Stimulated activated CD8-positive, alpha-beta memory T cell treated with anti-CD3 and anti-CD28 coated beads, Interleukin-12 subunit alpha, Interleukin-12 subunit beta, amount 100 ng/mL, for 1 hour (primary cell): ENCODE results near the gene ZNF502.
"Not testable (repeated sequence)": the region's sequence is repeated elsewhere in the genome, so short reads cannot be mapped to it uniquely, and the experiment has no call there.

Experiments
- DNase-seq: peaks from one replicate; pipeline ENCODE4 v3.0.0-alpha.2; 2020; ENCODE audit warnings: low read depth

The ZNF502 gene

DNA sequence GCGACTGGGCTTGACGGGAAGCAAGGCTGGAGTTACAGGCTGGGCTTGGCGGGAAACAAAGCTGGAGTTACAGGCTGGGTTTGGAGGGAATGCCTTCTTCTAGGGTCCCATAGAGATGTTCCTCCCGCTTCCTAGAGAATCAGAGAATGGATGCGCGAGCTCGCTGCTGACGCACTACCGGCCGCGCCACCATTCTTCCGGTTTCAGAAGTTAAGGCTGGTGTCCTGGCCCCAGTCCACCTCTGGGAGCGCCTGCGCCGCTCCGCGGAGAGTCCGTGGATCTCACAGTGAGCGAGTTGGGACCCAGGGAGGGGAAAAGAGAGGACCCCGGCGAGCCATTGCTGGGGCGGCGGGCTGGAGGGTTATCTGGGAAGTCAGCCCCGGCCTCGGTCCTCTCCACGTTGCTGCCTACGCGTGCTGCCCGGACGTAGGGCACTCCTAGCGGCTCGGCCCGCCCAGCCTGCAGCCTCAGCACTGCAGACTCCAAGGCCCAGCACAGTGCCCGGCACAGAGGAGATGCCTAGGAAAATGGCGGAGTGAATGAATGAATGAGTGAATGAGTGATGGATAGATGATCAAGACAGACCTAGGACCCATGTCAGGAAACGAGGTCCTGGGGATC, at the start of gene ZNF502:
TSS of gene ZNF502 (plus strand) at position 206 of the 621 bp plus-strand sequence. CDS start 7,602 bp downstream, outside the sequence.
- DNase-seq = peak; percentile 32

DNA sequence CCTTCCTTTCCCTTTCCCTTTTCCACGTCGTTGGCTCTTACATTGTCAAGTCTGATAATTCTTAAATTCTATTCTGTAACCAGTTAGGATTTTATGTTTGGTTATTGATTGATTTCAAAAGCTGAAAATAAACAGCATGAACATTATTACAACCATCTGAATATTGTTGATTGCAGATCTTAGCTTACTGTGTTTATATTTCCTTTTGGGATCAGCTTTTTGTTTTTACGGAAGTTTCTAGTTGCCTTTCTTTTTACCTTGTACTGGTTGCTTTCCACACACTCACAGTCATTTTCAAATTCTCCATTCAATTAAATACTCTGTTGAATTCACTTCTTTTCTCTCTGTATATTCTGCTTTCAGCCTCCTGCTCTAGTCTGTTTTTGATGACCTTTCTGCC, 47.3 kb upstream of the ZNF502 start:
- no peak for DNase-seq

DNA sequence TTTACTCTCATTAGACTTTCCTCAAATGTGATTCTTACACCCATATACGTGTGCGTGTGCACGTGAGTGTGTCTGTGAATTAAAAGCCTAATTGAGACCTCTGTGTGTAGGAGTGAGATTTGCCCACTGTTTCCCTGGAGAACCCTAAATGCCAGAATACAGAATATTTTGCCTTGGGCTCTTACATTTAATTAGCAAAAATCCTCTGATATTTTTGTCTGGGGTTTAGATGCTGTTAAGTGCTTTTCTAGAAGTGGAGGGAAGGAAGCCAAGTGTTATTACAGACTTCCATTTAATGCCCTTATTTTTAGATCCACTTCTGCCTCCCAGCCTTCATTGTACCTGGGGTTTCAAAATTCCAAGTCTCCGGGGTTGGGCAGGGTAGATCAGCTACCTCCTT, 46.1 kb upstream of the ZNF502 start:
- no peak for DNase-seq

DNA sequence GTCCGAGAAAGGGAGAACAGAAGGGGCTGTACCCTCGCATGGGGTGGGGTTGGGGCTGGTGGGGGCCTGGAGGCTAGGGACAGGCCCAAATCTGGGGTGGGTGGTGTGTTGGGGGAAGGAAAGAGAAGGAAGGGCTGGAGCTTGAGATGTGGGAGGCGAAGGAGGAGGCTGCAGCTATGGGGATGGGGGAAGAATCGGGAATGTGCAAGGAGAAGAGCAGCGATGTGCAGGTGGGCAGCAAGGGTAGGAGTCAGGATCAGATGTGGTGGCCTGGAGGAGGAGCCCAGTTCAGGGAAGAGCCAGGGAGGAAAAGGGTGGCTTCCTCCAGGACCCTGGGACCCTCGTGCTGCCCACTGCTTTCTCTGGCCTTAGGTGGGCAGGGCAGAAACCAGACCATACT, 42.7 kb upstream of the ZNF502 start:
- no peak for DNase-seq

DNA sequence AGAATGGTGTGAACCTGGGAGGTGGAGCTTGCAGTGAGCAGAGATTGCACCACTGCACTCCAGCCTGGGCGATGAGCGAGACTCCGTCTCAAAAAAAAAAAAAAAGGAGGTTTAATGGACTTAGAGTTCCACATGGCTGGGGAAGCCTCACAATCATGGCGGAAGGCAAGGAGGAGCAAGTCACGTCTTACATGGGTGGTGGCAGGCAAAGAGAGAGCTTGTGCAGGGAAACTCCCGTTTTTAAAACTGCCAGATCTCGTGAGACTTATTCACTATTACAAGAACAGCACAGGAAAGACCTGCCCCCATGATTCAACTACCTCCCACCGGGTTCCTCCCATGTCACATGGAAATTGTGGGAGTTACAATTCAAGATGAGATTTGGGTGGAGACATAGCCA, 39.0 kb upstream of the ZNF502 start:
- not testable (repeated sequence) for DNase-seq

DNA sequence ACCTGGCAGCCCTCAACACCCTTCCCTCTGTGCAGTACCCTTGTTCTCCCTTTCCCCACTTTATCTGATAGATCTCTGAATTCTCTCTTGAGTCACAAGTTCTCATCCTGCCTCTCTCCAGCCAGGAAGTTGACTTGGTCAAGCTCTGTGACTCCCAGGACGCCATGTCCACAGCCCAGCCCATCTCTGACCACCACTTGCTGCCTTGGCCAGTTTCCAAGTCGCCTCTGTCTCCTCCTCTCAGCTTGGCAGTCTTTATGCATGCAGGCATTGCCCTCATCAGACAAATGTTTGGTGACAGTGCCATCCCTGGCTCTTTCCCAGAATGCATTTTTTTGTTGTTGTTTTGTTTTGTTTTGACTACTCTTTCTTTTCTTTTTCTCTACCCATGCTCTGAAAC, 38.2 kb upstream of the ZNF502 start:
- DNase-seq = no peak

DNA sequence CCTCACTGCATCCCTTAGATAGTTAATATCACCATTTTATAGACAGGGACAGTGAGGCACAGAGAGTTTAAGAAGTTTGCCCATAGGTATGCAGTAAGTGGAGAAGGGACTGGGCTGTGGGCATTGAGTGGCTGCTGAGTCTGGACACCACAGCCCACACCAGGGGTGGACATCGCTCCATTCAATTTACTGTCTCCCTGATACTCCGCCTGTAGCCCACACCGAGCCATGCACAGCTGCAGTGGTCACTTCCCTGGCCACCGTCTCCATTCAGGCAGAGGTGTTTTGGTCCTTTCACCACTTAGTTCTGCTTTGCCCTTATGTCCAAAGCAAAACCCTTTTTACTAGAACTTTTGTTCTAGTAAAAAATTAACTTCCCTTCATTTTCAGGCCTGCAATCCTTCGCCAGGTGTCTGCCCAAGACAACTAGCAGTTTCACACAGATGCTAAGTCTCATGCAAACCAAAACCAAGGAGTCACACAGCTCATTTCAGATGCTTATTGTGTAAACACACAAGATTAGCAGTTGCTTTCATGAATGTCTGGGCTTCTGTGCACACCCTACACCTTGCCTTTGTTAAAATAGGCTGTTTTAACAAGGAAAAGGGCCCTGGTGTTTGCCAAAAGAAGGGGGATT, 33.9 kb upstream of the ZNF502 start:
- DNase-seq = no peak

DNA sequence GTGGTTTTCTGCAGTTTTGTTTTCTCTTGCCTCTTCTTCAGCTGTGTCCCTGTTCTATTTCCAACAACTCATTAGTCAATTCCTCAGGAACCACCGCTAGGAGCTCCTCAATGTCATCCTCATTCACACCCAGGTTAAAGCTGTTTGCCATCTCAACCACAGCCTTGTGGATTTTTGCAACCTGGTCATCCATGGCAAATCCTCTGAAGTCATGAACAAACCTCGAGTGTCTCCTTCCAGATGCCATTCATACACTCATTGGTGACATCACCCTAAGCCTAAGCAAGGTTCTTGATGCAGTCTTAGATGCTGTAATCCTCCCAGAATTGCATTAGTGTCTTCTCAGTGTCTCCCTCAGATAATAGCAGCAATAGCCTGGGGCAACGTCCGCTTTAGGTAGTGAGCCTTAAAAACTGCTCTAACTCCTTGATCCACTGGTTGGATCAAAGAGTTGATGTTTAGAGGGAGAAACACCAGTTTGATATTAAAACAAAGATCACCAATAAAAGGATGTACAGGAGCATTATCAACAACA, 31.5 kb upstream of the ZNF502 start:
- no peak for DNase-seq

DNA sequence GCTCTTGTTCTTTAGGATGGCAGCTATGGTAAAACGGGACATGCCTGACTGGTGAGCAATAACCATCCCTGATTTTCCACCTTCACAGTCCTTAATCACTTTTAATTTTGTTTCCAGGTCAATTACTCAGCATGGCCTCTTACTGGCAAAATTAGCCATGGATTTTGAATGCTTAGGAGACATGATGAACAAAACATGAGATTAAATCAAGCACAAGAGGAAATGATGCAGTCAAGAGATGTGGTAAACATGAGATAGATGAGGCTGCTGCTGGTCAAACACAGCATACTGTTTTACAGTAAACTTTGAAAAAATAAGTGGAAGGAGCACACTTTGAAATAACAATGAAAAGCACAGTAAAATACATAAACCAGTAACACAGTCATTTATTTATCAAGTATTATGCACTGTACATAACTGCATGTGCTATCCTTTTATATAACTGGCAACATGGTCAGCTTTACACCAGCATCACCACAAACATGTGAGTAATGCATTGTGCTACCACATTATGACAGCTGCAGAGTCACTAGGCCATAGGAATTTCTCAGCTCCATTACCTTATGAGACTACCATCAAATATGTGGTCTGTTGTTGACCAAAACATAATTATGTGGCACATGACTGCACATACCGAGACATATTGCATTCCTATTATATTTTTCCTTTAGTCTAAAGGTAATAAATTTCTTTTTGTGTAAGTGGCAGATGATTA, 30.1 kb upstream of the ZNF502 start:
- DNase-seq = no peak

DNA sequence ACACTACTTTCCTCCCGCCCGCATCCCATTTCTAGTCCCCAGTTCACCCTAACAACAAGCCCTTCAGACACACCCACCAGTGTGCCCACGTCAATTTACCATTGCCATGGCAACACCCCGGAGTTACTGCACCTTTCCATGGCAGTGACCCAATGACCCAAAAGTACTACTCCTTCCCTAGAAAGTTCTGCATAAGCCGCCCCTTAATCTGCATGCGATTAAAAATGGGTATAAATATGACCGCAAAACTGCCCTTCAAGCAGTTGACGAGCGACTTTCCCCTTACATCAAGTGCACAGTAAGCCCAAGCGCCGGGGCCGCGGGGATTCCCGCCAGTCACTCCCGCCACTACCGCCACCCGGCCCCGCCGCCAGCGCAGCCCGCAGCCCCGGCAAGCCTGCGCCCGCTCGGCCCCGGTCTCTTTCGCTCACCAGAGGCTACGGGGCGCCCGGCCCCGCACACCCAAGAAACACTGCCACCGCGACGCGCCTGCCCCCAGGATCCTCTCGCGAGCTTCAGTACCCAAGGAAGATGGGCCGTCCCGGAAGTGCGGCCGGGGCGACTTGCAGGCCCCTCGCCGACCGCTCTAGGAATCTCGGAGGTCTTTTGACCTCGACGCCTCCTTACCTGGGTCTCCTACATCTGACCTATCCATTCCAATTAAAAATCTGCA, 27.2 kb upstream of the ZNF502 start:
- DNase-seq = peak; percentile 28

DNA sequence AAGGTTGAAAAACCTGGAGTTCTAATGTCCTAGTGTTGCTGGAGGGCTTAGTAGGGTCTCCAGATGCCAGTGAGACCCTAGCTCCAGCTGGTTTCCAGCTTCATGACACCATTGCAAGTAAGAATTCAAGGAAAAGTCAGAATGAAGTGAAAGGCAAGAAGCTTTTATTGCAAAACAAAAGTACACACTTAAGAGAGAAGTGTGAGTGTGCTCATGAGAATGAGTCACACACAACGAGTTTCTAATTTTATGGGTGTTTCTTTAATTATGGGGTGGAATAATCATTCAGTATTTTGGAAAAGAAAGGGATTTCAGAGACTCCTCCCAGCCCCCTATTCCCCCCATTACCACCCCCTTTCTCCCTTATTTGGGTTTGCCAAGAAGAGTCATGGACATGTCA, 24.6 kb upstream of the ZNF502 start:
- DNase-seq = no peak

- no peak for DNase-seq
These were observed 9.0 kb downstream of the ZNF502 start for GRCh38 chr3:44721231-44722102.

DNA sequence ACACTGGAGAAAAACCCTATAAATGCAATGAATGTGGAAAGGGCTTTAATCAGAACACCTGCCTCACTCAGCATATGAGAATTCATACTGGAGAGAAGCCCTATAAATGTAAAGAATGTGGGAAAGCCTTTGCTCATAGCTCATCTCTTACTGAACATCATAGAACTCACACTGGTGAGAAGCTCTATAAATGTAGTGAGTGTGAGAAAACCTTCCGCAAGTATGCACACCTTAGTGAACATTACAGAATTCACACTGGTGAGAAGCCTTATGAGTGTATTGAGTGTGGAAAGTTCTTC, 9.6 kb downstream of the ZNF502 start:
- DNase-seq = no peak

GRCh38 chr3:44729384-44729910, 17.0 kb downstream of the ZNF502 start, which contains the start of gene ZNF501:
ZNF501 (plus strand) TSS chr3:44729635; CDS start chr3:44734422, 4,787 bp downstream.
- DNase-seq = peak; percentile 79

- no peak for DNase-seq
These were observed 22.2 kb downstream of the ZNF502 start for GRCh38 chr3:44734646-44735168.

- no peak for DNase-seq
These were observed 48.6 kb downstream of the ZNF502 start for GRCh38 chr3:44761101-44761423.

- DNase-seq = peak; percentile 97
These were observed 49.1 kb downstream of the ZNF502 start, which contains the start of the genes KIAA1143 and KIF15 for GRCh38 chr3:44761424-44762169. KIAA1143 (minus strand) TSS chr3:44761619; CDS start chr3:44761602, 17 bp downstream. KIF15 (plus strand) TSS chr3:44761794; CDS start chr3:44761866, 72 bp downstream.

- DNase-seq = no peak
These were observed 49.8 kb downstream of the ZNF502 start for GRCh38 chr3:44762170-44762677.

- DNase-seq = no peak
These were observed 50.2 kb downstream of the ZNF502 start for GRCh38 chr3:44762690-44763089.

GRCh38 chr3:44764248-44764647, 51.8 kb downstream of the ZNF502 start:
- no peak for DNase-seq
